GM21786 (cell line): ENCODE results near the gene COL26A1.

ENCODE experiments used
- ATAC-seq: cut with Tn5 transposase; IDR thresholded peaks from one replicate; pipeline ENCODE4 v1.9.1; 2021; ENCODE audit not compliant: unreplicated experiment

The COL26A1 gene

GRCh38 chr7:101368422-101369165, 5.9 kb downstream of the COL26A1 start:
- ATAC-seq = no peak

- no peak for ATAC-seq
Measured at GRCh38 chr7:101370836-101371235, 8.2 kb downstream of the COL26A1 start.

DNA sequence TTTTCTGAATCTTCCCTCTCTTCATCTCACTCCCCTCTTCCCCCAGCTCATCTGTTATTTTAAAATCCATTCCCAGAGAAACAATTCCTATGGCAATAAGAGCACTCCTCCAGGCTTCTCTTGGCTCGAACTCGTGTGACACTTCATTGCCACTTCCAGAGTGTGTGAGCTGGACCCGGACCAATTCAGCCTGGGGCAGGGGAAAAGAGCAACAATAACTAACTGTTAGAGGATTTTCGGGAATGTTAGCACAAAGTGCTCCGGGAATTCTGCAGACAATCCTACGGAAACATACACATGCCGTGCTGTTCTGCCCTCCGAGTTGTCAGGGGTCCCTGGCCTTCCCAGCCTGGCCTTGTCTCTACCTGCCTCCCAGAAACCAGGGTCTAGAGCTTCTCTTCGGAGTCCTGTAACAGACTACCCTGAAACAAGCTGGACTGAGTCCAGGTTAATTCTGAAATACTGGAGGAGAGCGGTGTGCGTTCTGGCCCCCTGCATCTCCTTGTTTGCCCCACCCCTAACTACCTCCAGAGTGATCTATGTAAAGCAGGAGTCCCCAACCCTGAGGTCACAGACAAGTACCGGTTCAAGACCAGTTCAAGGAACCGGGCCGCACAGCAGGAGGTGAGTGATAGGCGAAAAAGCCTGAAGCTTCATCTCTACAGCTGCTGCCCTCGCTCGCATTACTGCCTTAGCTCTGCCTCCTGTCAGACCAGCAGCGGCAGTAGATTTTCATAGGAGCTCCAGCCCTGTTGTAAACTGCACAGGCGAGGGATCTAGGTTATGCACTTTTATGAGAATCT, 11.3 kb downstream of the COL26A1 start:
- ATAC-seq = no peak

GRCh38 chr7:101374990-101375389, 12.3 kb downstream of the COL26A1 start:
- no peak for ATAC-seq

DNA sequence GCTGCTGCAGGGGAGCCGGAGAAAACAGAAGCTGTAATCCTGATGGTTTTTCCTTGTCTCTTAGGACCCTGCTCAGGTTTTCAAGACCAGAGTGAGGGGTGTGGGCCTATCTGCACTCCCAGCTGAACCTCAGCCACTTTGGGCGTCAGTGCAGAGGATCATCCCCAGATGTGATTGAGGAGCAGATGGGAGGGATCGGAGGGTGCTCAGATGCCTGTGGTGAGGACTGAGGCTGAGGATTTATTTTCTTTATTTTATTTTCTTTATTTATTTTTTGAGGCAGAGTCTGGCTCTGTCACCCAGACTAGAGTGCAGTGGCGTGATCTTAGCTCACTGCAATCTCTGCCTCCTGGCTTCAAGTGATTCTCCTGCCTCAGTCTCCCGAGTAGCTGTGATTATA, 13.9 kb downstream of the COL26A1 start:
- no peak for ATAC-seq

- ATAC-seq = no peak
Measured at GRCh38 chr7:101377189-101377736, 14.6 kb downstream of the COL26A1 start.

DNA sequence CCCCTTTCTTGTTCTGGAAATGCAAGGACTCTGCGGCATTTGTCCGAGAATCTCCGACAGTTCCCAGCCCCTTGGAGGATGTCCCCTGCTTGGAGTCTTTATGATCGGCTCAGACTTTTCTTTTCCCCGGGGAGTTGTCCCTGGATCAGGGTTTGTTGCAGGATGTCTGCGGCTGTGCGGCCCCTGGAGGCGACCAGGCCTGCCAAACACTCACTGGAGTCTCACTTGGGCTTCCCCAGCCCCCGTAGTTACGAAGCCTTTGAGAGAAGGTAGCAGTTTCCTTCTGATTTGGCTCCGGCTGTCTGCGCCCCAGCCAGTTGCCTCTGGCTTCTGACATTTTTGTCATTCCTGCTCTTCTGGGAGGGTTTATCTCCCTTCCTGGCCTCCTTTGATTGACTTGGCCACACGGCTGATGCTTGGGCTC, 16.1 kb downstream of the COL26A1 start:
- ATAC-seq = no peak

- ATAC-seq = no peak
Measured at GRCh38 chr7:101379302-101379701, 16.6 kb downstream of the COL26A1 start.

GRCh38 chr7:101381549-101382111, 19.0 kb downstream of the COL26A1 start:
- ATAC-seq = no peak

DNA sequence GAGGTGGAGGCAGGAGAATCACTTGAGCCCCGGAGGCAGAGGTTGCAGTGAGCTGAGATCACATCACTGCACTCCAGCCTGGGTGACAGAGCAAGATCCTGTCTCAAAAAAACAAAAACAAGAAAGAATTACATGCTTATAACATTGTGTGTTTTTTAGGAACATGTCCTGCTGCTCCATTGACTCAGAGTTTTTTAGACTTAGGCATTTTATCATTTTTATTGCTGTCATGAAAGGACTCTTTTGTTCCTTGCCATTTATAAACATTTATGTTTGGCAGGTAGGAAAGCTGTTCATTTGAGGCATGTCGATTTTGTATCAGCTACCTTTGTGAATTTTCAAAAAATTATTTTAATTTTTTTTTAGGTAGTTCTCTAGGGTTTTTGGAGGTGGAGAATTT, 20.3 kb downstream of the COL26A1 start:
- ATAC-seq = no peak

GRCh38 chr7:101386177-101386557, 23.5 kb downstream of the COL26A1 start:
- no peak for ATAC-seq

GRCh38 chr7:101386558-101387231, 24.0 kb downstream of the COL26A1 start:
- ATAC-seq = no peak

- peak; percentile 98 for ATAC-seq
Measured at GRCh38 chr7:101390901-101391301, 28.2 kb downstream of the COL26A1 start.

DNA sequence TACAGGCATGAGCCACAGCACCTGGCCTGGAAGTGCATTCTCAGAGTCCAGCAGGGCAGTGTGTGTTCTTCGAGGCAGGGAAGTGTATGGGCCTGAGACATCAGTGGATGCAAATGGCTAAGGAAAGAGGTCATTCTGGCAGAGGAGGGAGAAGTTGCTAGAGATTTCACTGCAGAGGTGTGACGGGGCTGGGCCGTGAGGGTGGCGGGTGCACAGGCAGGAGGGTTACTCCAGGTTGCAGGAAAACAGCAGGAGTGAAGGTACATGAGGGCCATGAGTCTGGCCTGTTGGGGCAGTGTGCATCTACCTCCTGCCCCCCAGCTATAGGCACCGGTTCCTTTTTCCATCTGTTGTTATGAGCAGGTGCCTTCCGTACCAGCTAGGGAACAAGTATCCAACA, 29.3 kb downstream of the COL26A1 start:
- no peak for ATAC-seq

- ATAC-seq = no peak
Measured at GRCh38 chr7:101393865-101394264, 31.2 kb downstream of the COL26A1 start.

GRCh38 chr7:101395376-101395775, 32.7 kb downstream of the COL26A1 start:
- ATAC-seq = no peak

- no peak for ATAC-seq
Measured at GRCh38 chr7:101397243-101397642, 34.6 kb downstream of the COL26A1 start.

DNA sequence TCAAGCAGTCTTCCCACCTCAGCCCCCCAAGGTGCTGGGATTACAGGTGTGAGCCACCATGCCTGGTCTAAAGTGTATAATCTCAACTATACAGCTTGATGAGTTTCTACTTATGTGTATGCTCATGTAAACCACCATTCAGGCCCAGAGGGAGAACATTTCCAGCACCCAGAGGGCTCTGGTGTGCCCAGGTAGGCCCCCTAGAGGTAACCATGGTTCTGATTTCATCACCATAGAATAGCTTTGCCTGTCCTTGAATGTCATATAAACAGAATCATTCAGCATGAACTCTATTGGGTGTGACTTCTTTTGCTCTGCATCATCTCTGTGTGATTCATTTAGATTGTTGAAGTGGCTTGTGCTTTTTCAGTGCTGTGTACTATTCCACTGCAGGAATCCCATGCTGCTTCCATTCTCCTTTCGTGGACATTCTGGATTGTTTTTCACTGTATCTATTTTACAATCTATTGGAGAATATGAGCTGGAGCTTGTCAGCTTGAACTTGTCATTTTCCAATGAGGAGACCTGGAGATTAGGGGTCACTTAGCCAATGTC, 35.2 kb downstream of the COL26A1 start:
- ATAC-seq = no peak

DNA sequence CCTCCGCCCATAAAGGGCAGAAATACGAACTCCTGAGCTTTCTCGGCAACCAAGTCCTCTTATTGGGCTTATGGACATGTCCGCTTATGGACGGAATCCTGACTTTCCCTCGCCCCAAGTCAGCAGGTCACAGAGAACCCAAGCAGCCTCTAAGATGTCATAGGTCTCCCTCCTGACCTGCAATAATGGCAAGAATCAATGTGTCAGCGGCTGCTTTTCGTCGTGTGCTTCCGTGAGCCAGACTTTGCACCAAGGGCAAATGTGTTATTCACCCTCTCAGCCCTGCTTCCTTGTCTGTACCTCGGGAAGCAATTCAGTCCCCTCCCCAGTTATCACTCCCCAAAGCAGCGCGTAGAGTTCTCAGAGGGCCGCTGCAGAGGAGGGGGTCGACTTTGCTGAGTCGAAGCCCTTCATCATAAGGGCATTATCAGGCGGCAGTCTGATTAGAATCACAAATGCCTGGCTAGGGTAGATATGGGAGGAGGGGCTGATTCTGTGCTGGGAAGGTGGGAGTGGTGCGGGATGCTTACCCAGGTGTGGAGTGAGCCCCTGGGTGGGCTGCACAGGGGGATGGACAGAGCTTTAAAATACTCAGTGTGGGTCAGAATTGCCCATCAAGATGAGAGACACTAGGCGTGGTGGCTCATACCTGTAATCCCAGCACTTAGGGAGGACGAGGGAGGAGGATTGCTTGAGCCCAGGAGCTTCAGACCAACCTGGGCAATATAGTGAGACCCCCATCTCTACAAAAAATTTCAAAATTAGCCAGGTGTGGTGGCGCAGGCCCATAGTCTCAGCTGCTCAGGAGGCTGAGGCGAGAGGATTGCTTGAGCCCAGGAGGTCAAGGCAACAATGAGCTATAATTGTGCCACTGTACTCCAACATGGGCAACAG, 36.0 kb downstream of the COL26A1 start:
- no peak for ATAC-seq

DNA sequence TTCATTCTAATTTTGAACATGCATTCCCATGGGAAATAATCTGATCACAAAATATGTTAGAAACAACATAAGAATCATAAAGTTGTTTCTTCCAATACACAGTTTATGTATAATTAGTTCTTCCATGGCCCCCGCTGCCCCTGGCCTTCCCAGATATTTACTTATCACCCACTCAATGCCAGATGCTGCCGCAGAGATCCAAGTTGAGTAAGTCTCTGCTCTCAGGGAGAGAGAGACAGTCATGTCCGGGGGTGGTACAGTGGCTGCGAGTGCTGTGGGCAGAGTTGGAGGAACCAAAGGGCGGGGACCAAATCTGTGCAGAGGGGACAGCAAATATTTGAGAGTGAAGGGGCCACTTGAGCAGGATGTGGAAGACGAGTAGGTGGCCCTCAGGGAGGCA, 37.1 kb downstream of the COL26A1 start:
- no peak for ATAC-seq
